ENCODE data around the gene EVA1A.

DNA sequence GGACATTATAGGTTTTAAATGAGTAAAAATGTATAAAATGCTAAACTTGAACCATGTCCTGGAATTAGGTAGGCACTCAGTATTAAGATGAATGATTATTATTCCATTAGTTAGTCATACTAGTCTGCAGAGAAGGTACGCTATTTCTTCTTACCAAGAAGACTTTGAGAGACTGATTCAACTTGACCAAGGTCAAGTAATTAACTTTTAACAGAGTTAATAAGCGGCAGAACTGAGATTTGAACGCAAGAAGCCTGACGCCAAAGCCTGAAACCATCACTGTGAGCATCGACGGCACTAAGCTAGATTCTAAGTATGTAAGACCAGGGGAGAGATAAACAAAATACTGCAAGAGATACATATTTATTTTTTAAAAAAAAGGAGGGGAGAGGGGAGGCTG, 2.6 kb downstream of the EVA1A start:
- no peak for TF ChIP-seq POLR2A (IDR thresholded peaks at IDR 0.05; ENCODE audit: low read depth, low read length)
- TF ChIP-seq TAF1 (IDR thresholded peaks at IDR 0.05; ENCODE audit: borderline replicate concordance, low read depth, low read length) = no peak

Data from GM12892 (cell line).